ENCODE results near the gene SLC30A9.

The SLC30A9 gene

DNA sequence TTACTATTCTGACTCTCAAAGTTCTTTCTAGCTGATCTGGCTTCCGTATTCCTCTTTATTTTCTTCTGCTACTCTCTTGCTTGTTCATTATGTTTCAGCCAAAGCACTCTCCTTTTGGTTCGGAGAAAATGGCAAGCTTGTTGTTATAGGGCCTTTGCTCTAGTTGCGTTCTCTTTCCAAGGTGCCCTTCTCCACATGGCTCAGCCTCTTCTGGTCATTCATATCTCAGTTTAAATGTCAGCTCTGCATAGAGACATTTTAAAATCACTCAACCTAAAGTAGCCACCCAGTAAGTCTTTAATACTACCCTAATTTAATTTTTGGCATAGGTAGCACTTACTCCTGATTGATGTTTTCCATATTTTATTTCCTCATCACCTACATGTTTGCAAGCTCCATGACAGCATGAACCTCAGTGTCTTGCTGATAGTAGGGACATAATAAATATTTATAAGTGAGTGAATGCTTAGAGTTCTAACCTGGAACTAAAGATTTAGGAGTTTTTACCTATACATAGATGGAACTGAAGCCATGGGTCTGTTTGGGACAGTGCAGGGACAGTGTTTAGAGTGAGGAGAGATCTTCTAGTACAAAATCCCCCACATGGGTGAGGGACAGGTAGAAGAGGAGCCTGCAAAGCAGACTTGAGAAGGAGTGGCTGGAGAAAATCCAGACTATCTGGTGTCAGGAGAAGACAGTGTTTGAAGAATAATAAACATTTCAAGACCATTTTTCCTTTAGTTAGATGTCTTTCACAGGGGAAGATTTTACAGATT is 17.9 kb downstream of the SLC30A9 start:
- no peak for DNase-seq

- no peak for DNase-seq
Measured at GRCh38 chr4:42015438-42015837, 25.1 kb downstream of the SLC30A9 start.

- no peak for DNase-seq
Measured at GRCh38 chr4:42018451-42018850, 28.1 kb downstream of the SLC30A9 start.

DNA sequence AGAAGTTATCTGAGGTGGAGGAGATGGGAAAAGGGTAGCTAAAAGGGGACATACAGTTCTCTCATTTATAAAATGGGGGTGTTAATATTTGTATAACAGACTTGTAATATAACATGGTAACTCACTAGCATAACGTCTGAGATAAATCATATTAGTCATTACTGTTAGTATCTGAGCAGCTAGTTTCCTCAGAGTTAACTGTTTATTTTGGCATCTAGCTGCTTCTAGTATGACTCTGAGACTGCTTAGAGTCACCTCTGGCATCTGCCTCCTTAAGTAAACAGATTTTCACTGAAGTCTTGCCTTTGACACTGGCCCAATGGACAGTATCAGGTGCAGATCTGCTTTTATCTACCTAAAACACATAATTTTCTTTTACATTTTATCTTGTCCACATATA is 58.1 kb downstream of the SLC30A9 start:
- DNase-seq: no peak

- no peak for DNase-seq
Measured at GRCh38 chr4:42050516-42051249, 60.4 kb downstream of the SLC30A9 start.

GRCh38 chr4:42066402-42066801 is 76.1 kb downstream of the SLC30A9 start:
- no peak for DNase-seq

GRCh38 chr4:42067264-42067663 is 76.9 kb downstream of the SLC30A9 start:
- DNase-seq: no peak

GRCh38 chr4:42070463-42070862 is 80.1 kb downstream of the SLC30A9 start:
- no peak for DNase-seq

DNA sequence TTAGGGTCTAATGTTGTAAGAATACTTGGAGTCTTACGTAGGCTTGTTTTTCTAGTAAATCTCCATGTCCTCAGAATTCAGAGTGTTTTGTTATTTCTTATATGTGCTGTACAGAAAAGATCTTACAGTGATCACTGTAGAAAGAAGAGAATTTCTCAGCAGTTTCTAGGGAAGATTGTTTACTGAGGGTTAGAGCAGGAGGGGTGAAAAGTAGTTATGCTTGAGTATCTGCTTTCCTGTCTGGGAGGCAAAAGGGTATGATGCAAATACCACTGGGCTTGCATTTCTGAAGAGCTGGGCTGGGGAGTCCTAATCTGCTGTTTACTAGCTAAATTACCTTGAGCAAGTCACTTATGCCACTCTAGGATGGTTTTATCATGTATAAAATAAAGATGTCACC is 84.0 kb downstream of the SLC30A9 start:
- no peak for DNase-seq

- no peak for DNase-seq
Measured at GRCh38 chr4:42078184-42078801, 88.0 kb downstream of the SLC30A9 start.

DNA sequence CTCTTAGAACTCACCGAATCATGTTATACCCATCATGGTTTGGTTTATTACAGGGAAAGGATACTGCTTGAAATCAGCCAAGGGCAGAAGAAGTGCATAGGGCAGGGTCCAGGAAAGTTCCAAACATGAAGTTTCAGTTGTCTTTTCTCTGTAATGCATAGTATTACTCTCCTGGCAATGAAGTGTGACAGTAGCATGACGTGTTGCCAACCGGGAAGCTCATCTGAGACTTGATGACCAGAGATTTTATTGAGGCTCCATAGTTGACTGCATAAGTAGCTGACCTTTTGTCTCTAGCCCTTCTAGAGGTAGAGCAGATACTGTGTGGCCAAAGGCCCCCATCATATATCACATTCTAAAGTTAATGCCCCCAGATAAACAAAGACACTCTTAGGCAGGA is 90.0 kb downstream of the SLC30A9 start:
- no peak for DNase-seq

DNA sequence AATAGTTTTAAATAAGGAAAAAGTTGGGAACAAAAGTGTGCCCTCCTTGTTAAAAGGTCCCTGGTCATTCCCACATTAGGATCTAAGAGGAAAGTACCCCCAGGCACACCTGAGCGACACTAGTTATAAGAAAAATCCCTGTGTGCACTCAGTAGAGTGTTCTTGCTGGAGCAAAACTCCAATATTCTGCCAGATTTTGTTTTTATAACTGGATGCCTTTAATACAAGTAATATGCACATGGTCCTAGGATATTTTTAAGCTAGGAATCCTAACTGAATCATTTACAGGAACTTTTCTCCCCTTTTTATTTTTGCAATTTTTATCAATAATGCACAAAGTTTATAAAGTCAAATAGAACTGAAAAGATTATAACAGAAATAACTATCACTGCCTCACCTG is 93.5 kb downstream of the SLC30A9 start:
- no peak for DNase-seq

DNA sequence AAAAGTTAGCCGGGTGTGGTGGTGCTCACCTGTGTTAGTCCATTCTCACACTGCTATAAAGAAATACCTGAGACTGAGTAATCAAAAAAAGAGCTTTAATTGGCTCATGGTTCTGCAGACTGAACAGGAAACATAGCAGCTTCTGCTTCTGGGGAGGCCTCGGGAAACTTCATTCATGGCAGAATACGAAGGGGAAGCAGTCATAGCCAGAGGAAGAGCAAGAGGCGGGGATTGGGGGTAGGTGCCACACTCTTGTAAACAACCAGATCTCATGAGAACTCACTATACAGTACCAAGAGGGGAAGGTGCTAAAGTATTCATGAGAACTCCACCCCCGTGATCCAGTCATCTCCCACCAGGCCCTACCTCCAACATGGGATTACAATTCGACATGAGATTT is 98.1 kb downstream of the SLC30A9 start:
- DNase-seq: no peak

DNA sequence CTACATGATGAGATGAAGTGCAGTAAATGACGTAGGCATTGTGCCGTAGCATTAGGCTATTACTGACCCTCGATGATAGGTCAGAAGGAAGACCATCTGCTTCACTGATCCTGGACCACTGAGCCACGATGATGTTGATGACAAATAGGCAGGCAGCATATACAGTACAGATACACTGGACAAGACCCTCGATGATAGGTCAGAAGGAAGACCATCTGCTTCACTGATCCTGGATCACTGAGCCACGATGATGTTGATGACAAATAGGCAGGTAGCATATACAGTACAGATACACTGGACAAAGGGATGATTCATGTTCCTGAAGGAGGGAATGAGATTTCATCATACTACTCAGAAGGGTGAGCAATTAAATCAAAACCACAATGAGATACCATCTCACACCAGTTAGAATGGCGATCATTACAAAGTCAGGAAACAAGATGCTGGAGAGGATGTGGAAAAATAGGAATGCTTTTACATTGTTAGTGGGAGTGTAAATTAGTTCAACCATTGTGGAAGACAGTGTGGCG is 111.2 kb downstream of the SLC30A9 start:
- DNase-seq: no peak

GRCh38 chr4:42104521-42104920 is 114.2 kb downstream of the SLC30A9 start:
- no peak for DNase-seq

GRCh38 chr4:42112846-42113245 is 122.5 kb downstream of the SLC30A9 start:
- DNase-seq: no peak

GRCh38 chr4:42119886-42120285 is 129.6 kb downstream of the SLC30A9 start:
- DNase-seq: no peak

GRCh38 chr4:42122237-42122636 is 131.9 kb downstream of the SLC30A9 start:
- no peak for DNase-seq

- DNase-seq: no peak
Measured at GRCh38 chr4:42123071-42123644, 132.8 kb downstream of the SLC30A9 start.

GRCh38 chr4:42132099-42132498 is 141.8 kb downstream of the SLC30A9 start:
- no peak for DNase-seq

GRCh38 chr4:42133006-42133405 is 142.7 kb downstream of the SLC30A9 start:
- DNase-seq: no peak

DNA sequence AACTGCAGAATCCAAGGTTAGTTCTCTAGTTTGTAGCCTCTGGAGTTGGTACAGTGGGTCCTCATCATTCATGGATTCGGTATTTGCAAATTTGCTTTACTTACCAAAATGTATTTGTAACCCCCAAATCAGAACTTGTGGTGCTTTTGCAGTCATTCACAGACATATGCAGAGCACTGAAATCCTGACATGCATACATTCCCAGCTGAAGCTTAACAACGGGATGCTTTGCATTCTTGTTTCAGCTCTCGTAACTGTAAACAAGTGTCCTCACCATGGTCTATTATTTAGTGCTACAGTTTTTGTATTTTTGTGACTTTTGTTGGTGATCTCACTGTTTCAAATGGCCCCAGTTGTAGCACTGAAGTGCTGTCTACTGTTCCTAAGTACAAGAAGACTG is 146.0 kb downstream of the SLC30A9 start:
- no peak for DNase-seq
